ACC112 (cell line): Measurements from ENCODE around the gene CRTC1.

Experiments
- H2AFZ ChIP-seq: fragments of 200-600 bp; sonication (generic); one replicate; pipeline ENCODE4 v1.6.0; 2017; ENCODE audit warnings: antibody characterized with exemption, low read length; ENCODE audit not compliant: unreplicated experiment
- H3K27ac ChIP-seq: fragments of 200-600 bp; sonication (generic); 2 replicates; pipeline ENCODE4 v1.5.1; 2014; ENCODE audit warnings: low read depth, mild to moderate bottlenecking, antibody characterized with exemption, low read length, moderate library complexity
- H3K27me3 ChIP-seq: fragments of 200-600 bp; sonication (generic); 2 replicates; pipeline ENCODE4 v1.6.1; 2014; ENCODE audit warnings: mild to moderate bottlenecking, antibody characterized with exemption, low read length, moderate library complexity, mixed read lengths; ENCODE audit not compliant: insufficient read depth
- H3K36me3 ChIP-seq: fragments of 200-600 bp; sonication (generic); 2 replicates; pipeline ENCODE4 v1.6.1; 2016; ENCODE audit warnings: mild to moderate bottlenecking, antibody characterized with exemption, low read length, moderate library complexity, mixed read lengths; ENCODE audit not compliant: insufficient read depth
- H3K4me1 ChIP-seq: fragments of 200-600 bp; sonication (generic); one replicate; pipeline ENCODE4 v1.6.1; 2016; ENCODE audit warnings: low read length, mixed read lengths; ENCODE audit not compliant: insufficient read depth, unreplicated experiment, control insufficient read depth
- H3K4me3 ChIP-seq: fragments of 200-600 bp; sonication (generic); 2 replicates; pipeline ENCODE4 v1.5.1; 2014; ENCODE audit warnings: mild to moderate bottlenecking, low read depth, low read length
- H3K79me2 ChIP-seq: fragments of 200-600 bp; sonication (generic); one replicate; pipeline ENCODE4 v1.6.0; 2016; ENCODE audit warnings: low read length; ENCODE audit not compliant: control insufficient read depth, unreplicated experiment, insufficient read depth

CRTC1 gene

DNA sequence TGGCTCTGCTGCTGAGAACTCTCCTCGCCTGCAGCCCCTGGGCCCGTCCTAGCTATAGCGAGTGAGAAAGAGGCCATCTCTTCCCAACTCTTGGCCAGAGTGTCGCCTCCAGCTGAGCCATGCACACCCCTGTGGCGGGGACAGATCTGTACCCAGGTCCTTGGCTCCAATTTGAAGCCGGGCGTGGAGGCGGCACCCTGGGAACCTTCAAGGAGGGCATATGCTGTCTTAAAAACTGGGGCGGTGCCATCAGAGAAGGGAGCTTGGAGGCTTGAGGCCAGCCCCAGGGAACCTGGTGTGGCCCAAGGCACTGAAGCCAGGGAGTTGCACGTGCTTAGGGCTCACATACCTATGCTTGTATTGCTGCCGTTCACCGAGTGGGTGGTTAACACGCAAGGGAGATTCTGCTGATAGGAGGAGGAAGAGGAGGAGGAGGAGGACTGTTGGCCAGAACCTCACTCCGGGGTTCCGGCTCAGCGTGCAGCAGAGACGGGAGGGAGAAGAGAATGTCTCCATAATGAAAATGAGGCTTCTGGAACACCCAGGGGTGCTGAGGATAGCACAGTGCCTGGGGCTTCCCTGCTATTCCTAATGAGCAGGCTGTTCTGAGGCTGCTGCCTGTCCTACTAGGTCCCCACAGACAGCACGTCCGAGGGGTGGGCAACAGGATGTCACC is 67.0 kb downstream of the CRTC1 start:
- Histone ChIP-seq H3K27ac (no peak overlapping the region), H3K4me1 (no peaks in the 10 kb centered on the region), H2AFZ (no peak overlapping the region), H3K4me3 (no peak overlapping the region), H3K36me3 (no peaks in the 10 kb centered on the region), H3K27me3 (no peaks in the 10 kb centered on the region), H3K79me2 (no peaks in the 10 kb centered on the region)

DNA sequence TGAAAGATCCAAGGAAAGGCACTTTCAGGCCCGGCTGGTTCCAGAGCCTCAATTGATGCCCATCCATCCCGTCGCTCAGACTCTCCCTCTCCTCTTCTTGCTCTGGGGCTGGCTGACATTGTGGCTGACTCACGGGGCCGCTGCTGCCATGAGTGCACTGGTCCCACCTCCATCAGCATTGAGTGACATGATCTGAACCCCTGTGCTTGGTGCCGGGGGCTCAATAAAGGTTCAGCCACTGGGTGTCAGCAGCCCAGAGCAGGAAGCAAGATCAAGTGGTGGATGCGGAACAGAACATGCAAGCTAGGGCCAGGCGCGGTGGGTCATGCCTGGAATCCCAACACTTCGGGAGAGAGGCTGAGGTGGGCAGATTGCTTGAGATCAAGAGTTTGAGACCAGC is 68.1 kb downstream of the CRTC1 start:
- H3K79me2 ChIP-seq = no peaks in the 10 kb centered on the region
- H3K36me3 ChIP-seq = no peaks in the 10 kb centered on the region
- H2AFZ ChIP-seq = no peak overlapping the region
- H3K4me1 ChIP-seq = no peaks in the 10 kb centered on the region
- no peaks in the 10 kb centered on the region for H3K27me3 ChIP-seq
- H3K27ac ChIP-seq = no peak overlapping the region
- no peak overlapping the region for H3K4me3 ChIP-seq

DNA sequence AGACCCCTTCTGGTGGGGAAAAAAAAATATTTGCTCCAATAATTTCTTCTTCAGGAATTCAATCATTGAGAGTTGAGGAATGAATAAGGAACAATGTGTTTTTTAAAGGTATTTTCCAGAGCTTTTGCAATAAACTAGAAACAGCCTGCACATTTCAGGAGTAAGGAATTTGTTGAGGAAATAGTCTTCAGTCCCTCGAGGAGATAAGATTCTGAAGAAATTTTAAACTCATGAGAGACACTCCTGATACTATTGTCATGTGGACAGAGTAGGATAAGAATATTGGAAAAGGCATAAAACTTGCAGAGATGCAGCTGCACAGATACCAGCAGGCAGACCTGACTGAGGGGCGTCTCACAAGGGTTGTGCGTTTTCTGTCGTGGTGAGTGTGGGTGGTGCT is 71.0 kb downstream of the CRTC1 start:
- no peak overlapping the region for H3K27ac ChIP-seq
- H3K4me1 ChIP-seq = no peaks in the 10 kb centered on the region
- no peaks in the 10 kb centered on the region for H3K27me3 ChIP-seq
- no peak overlapping the region for H3K4me3 ChIP-seq
- H2AFZ ChIP-seq = no peak overlapping the region
- no peaks in the 10 kb centered on the region for H3K36me3 ChIP-seq
- H3K79me2 ChIP-seq = no peaks in the 10 kb centered on the region

DNA sequence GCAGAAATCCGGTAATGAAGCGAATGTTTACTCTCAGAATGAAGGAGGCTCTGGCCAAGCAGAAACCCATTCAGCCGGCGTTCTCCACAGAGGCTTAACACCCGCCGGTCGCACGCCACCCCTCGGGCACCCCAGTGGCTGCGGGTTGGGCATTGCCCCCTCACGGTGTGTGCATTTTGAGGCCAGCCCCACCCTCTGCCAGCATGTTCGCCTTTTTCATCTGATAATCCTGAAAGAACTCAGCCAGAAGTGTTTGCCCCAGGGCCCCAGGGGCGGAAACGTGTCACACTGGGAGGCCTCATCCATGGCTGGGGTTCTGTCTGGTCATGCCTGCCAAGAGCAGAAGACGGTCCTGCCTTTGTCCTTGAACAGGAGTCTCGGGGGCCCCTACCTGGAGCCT is 73.4 kb downstream of the CRTC1 start:
- Histone ChIP-seq H3K27ac (no peak overlapping the region), H3K27me3 (no peaks in the 10 kb centered on the region), H3K4me3 (no peak overlapping the region), H3K4me1 (no peaks in the 10 kb centered on the region), H3K36me3 (no peaks in the 10 kb centered on the region), H3K79me2 (no peaks in the 10 kb centered on the region), H2AFZ (no peak overlapping the region)

DNA sequence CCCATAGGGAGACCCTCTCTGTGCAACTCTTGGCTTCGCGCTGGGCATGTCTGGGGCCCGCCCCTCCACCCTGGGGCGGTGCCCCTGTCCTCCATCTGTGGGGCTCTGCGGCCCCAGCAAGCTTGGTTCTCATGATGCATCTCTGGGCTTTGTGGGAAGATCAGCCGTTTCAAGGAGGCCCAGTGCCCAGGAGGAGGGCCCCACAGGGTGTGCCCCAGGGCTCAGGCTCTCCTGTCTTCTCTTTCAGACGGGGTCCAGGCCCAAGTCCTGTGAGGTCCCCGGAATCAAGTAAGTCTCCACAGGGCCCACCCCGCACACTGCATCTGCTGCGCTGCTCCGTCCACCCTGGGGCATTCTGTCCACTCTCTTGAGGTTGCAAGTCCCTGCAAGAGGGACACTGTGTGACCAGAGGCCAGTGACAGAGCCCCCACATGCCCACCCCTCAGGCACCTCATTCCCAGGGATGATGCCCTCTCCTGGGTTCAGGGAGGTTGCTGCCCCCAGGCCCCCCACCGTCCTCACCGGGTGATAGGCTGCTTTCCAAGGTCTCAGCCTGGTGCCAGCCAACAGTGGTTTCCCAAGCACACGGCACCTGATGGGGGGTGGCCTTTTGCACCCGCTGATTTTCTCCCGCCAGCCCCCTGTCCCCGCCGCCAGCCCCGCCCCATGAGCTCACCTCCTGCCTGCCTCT is 76.0 kb downstream of the CRTC1 start:
- Histone ChIP-seq H3K36me3 (no peaks in the 10 kb centered on the region), H2AFZ (no peak overlapping the region), H3K4me3 (no peak overlapping the region), H3K79me2 (no peaks in the 10 kb centered on the region), H3K27ac (no peak overlapping the region), H3K4me1 (peaks cover 17% of the 10 kb centered on the region), H3K27me3 (no peaks in the 10 kb centered on the region)

DNA sequence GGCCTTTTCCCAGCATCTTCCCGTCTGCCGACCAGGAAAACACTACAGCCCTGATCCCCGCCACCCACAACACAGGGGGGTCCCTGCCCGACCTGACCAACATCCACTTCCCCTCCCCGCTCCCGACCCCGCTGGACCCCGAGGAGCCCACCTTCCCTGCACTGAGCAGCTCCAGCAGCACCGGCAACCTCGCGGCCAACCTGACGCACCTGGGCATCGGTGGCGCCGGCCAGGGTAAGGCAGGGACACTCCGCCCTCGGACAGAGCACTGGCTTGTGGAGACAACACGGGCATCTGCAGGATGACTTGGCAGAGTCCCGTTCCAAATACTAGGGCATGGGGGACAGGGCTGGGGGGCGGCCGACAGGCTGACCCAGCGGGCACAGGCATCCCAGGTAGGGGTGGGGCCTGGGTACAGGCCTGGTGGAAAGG is 76.5 kb downstream of the CRTC1 start:
- Histone ChIP-seq H3K36me3 (no peaks in the 10 kb centered on the region), H3K4me3 (no peak overlapping the region), H3K27me3 (no peaks in the 10 kb centered on the region), H2AFZ (no peak overlapping the region), H3K27ac (no peak overlapping the region), H3K4me1 (peaks cover 22% of the 10 kb centered on the region), H3K79me2 (no peaks in the 10 kb centered on the region)

DNA sequence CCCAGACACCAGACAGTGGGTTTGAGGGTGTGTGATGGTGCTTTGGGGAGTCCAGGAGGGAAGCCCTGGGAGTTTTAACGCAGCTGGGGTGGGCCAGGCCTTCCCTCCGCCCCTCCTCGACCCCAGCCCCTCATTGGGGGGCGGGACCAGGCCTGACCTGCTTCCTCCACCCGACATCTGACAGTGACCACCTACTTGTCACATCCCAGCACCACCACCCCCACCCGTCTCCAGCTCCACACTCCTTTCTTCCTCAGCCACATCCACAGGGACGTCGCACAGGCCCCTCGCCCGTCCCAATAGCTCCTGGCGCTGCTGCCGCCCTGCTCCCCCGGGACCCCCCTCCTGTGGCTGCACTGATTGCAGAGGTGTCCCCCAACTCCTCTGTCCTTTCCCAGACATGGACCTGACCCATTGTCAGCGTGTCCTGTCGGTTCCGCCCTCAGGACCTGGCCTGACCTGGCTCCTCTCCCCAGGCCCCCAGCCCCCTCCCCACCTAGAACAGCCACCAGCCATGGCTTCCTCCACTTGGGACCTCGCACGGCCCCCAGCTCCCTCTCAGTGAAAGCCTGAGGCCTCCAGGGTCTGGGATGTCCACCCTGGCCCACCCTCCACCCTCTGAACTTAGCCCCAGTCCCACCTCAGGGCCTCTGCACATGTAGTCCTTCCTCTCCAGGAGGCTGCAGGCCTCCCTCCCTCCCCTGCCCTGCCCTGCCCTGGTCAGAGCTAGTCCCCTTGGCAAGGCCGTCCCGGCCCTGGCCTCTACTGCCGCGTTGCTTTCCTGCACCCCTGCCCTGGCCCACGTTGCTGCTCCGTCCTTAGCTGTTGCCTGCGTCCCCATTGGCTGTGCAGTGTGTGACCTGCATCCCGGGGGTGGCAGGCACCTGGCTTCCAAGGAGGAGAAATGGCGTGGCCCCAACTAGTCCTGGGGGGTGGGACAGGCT is 77.2 kb downstream of the CRTC1 start:
- Histone ChIP-seq H3K27ac (no peak overlapping the region), H2AFZ (no peak overlapping the region), H3K36me3 (no peaks in the 10 kb centered on the region), H3K4me3 (no peak overlapping the region), H3K79me2 (no peaks in the 10 kb centered on the region), H3K27me3 (no peaks in the 10 kb centered on the region), H3K4me1 (peaks cover 25% of the 10 kb centered on the region)

DNA sequence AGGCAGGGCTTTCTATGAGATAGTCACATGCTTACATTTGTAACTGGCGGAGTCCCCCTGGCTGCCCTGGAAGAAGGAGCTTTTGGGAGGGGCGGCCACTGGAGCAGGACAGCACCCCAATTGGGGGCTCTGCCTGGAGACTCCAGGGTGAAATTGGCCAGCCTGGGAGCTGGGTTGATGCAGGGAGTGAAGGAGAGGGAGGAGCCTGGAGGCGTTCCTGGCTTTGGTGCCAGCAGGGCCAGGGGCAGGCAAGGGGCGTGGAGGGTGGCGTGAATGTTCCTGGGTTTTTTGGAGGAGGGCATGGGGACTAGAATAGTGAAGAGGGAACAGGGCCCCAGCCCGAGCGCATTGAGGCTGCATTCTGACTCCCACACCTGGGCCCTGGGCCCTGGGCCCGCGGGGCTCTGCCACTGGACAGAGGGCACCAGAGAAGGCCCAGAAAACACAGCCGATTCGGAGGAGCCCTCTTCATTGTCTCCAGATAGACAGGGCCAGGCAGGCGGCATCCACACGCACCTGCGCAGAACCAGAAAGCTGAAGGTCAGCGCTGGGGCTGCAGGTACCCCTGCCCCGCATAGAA is 78.1 kb downstream of the CRTC1 start:
- H3K79me2 ChIP-seq = no peaks in the 10 kb centered on the region
- no peak overlapping the region for H3K4me3 ChIP-seq
- peaks cover 25% of the 10 kb centered on the region for H3K4me1 ChIP-seq
- H2AFZ ChIP-seq = no peak overlapping the region
- H3K36me3 ChIP-seq = no peaks in the 10 kb centered on the region
- no peaks in the 10 kb centered on the region for H3K27me3 ChIP-seq
- H3K27ac ChIP-seq = no peak overlapping the region

DNA sequence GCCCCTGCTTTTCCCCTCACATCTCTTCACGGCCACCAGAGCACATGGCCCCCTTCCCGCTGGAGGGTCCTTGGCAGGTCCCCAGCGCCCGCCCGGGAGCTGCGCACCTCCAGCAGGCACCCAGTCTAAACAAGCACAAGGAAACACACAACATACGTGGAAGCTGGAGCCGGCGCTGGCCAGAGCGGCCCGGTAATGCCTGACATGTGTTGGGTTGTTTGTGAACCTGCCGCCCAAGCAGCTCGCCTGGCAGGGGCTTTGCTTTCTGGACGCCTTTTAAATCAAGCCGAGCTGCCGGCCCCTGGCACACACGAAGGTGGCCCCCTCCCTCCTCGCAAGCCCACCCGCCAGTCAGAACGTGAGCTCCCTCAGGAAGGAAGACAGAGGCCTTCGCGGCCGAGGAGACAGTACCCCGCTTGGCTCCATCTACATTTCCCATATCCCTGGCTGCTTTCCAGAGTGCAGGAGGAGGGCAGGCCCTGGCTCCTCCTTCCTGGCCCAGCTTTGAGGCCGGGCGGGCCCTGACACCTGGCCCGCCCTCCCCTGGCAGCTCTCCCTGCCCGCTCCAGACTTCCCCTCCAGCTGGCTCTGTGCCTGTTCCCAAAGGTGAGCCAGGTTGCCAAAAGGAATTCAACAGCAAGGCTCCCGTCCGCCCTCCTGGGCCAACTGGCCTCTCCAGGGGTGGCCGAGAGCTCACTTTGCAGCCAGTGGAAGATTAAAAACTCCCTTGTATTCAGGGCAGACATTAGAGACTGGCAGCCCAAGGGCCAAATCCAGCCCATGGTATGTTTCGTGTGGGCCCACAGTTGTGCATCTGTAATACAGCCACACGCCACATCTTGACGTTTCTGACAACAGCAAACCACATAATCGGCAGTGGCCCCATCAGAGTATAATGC is 78.9 kb downstream of the CRTC1 start:
- Histone ChIP-seq H3K4me1 (peaks cover 25% of the 10 kb centered on the region), H2AFZ (no peak overlapping the region), H3K36me3 (no peaks in the 10 kb centered on the region), H3K79me2 (no peaks in the 10 kb centered on the region), H3K4me3 (no peak overlapping the region), H3K27ac (no peak overlapping the region), H3K27me3 (no peaks in the 10 kb centered on the region)
